ENCODE measurements around the gene TRIM31. TPM values are rescaled to one million over a fixed set of nuclear protein-coding genes. Genes with fewer than 3 reads are reported as not detected.

TRIM31 gene
- total and polyA plus RNA-seq, 10 donors: 0.09 to 0.14 TPM; not detected in 8

DNA sequence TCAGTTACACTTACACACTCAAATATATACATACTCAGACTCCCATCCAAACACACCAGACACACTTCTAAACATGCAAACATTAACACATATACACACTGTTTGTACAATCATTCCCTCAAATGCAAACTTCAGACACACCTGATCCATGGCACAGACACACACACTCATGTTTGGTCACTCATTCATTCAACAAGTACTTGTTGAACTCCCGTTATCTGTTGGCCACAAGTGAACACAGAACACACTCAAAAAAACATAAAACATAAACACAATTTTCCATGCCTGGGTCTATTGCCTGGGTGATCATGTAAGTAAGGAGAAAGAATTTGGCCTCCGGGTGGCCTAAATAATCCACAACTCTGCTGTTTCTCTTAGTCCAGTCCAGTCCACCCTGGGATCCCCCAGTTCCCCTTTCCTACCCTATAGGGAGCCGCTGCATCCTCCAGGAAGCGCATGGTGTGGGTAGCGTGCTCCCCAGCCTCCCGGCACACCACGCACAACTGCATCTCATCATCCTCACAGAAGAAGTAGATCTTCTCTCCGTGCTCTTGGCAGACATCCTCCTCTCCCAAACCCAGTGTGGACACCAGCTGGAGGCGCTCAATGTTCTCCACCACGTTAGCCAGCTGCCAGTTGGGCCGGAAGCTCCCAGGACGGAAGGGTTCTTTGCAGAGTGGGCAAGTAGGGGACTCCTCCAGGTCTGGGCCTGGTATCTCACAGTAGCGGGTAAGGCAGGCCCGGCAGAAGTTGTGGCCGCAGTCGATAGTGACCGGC is 47.3 kb upstream of the TRIM31 start:
- 89 to 93% (median 91%) methylated on average over 17 of the region's 17 CpGs for WGBS, 5 donors
- H3K27ac ChIP-seq: no peak overlapping the region
- DNase-seq: no peak
- H3K27me3 ChIP-seq (replicated peaks in 1 of 7): peaks cover 0 to 20% (median 0%) of the 10 kb centered on the region in 7 donors
- TF ChIP-seq POLR2AphosphoS5 (IDR thresholded peaks at IDR 0.05): no peak
- no peak for TF ChIP-seq POLR2A (IDR thresholded peaks at IDR 0.05)
- TF ChIP-seq, protein P1, sequence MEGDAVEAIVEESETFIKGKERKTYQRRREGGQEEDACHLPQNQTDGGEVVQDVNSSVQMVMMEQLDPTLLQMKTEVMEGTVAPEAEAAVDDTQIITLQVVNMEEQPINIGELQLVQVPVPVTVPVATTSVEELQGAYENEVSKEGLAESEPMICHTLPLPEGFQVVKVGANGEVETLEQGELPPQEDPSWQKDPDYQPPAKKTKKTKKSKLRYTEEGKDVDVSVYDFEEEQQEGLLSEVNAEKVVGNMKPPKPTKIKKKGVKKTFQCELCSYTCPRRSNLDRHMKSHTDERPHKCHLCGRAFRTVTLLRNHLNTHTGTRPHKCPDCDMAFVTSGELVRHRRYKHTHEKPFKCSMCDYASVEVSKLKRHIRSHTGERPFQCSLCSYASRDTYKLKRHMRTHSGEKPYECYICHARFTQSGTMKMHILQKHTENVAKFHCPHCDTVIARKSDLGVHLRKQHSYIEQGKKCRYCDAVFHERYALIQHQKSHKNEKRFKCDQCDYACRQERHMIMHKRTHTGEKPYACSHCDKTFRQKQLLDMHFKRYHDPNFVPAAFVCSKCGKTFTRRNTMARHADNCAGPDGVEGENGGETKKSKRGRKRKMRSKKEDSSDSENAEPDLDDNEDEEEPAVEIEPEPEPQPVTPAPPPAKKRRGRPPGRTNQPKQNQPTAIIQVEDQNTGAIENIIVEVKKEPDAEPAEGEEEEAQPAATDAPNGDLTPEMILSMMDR (IDR thresholded peaks at IDR 0.05 in 8 of 11, conservative IDR thresholded peaks at IDR 0.05 in 3 of 11): no peak
- H3K9me3 ChIP-seq: no peaks in the 10 kb centered on the region
- peaks cover 0 to 20% (median 9%) of the 10 kb centered on the region in 6 donors for H3K4me1 ChIP-seq
- H3K36me3 ChIP-seq: no peaks in the 10 kb centered on the region
- intact Hi-C loops (cut with DNase I; ENCODE audit: low total_unique reads): no loop called here
- H3K4me3 ChIP-seq: no peak overlapping the region

DNA sequence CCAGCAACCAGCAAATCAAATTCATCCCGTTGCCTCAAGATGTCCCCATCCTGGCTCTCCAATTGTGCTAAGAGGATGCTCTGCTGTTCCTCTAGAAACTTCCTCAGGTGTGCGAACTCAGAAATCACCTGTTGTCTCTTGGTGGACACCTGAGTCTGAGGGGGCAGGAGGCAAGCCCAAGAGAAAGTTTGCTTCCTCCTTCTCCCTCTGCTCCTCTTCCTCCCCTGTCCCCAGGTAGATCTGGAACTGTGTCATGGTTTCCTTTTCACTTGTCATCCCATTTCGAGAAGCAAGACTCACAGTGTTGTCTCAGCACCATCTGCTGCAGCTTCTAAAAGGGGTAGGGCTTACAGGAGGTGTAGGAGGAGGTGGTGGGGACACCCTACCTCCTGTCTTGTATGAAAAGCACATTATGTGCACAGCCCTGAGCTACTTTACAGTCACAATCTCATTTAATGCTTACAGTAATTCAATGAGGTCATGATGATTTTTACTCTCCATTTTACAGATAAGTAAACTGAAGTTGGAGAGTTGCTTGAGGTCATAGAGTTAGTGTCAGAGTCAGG is 45.7 kb upstream of the TRIM31 start:
- intact Hi-C loops (cut with DNase I; ENCODE audit: low total_unique reads): no loop called here
- Histone ChIP-seq H3K36me3 (no peaks in the 10 kb centered on the region), H3K4me3 (no peak overlapping the region), H3K4me1 (peaks cover 0 to 28% (median 9%) of the 10 kb centered on the region in 6 donors), H3K9me3 (no peaks in the 10 kb centered on the region), H3K27me3 (replicated peaks in 1 of 7) (peaks cover 0 to 16% (median 0%) of the 10 kb centered on the region in 7 donors), H3K27ac (no peak overlapping the region)
- TF ChIP-seq POLR2A (IDR thresholded peaks at IDR 0.05) (no peak), POLR2AphosphoS5 (IDR thresholded peaks at IDR 0.05) (no peak)
- TF ChIP-seq, protein P1 (IDR thresholded peaks at IDR 0.05 in 8 of 11, conservative IDR thresholded peaks at IDR 0.05 in 3 of 11): no peak
- no peak for DNase-seq
- 63 to 76% (median 72%) methylated on average over 3 of the region's 3 CpGs for WGBS, 5 donors

DNA sequence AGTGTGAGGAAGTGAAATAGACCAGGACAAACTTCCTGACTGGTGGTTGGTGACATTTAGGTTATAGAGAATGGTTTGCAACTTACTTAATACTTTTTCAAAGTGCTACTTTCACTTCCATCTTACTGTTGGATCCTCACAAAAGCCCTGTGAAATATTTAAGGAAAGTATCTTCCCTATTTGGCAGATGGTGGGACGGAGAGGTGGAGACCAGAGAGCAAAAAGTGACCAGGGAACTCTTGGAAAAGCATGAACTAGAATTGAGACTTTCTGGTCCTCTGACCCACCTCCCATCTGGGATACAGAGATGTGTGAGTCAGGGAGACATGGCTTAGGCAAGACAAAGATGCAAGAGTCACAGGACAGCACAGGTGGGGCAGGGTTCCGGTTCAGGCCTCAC is 45.1 kb upstream of the TRIM31 start:
- TF ChIP-seq, protein P1 (IDR thresholded peaks at IDR 0.05 in 8 of 11, conservative IDR thresholded peaks at IDR 0.05 in 3 of 11): no peak
- TF ChIP-seq POLR2A (IDR thresholded peaks at IDR 0.05) (no peak), POLR2AphosphoS5 (IDR thresholded peaks at IDR 0.05) (no peak)
- intact Hi-C loops (cut with DNase I; ENCODE audit: low total_unique reads): no loop called here
- no peak overlapping the region for H3K27ac ChIP-seq

DNA sequence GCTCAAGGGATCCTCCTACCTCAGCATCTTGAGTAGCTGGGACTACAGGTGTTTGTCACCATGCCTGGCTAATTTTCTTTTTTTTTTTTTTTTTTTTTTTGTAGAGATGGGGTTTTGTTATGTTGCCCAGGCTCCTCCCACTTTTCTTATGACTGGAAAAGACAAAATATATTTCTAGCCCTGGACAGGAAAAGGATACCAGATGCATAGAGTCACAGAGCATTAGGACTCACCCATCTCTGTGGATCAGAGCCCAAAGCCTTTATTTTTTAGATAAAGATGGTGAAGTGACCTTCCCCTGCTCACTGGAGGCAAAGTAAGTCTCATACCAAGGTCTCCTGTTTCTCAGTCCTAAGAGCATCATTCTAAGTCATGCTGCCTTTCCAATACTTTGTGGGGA is 44.7 kb upstream of the TRIM31 start:
- no peak overlapping the region for H3K4me3 ChIP-seq
- no peaks in the 10 kb centered on the region for H3K9me3 ChIP-seq
- intact Hi-C loops (cut with DNase I; ENCODE audit: low total_unique reads): no loop called here
- no peaks in the 10 kb centered on the region for H3K36me3 ChIP-seq
- peaks cover 0 to 14% (median 0%) of the 10 kb centered on the region in 7 donors for H3K27me3 ChIP-seq (replicated peaks in 1 of 7)
- TF ChIP-seq POLR2A (IDR thresholded peaks at IDR 0.05) (no peak), POLR2AphosphoS5 (IDR thresholded peaks at IDR 0.05) (no peak)
- TF ChIP-seq, protein P1 (IDR thresholded peaks at IDR 0.05 in 8 of 11, conservative IDR thresholded peaks at IDR 0.05 in 3 of 11): no peak
- H3K27ac ChIP-seq: no peak overlapping the region
- DNase-seq: no peak
- peaks cover 0 to 28% (median 9%) of the 10 kb centered on the region in 6 donors for H3K4me1 ChIP-seq

More for the DNA sequence above, 45.1 kb upstream of the TRIM31 start:
- Histone ChIP-seq H3K36me3 (no peaks in the 10 kb centered on the region), H3K4me1 (peaks cover 0 to 28% (median 9%) of the 10 kb centered on the region in 6 donors), H3K4me3 (no peak overlapping the region), H3K27me3 (replicated peaks in 1 of 7) (peaks cover 0 to 14% (median 0%) of the 10 kb centered on the region in 7 donors), H3K9me3 (no peaks in the 10 kb centered on the region)
- no peak for DNase-seq
- 77 to 93% (median 80%) methylated on average over 2 of the region's 2 CpGs for WGBS, 5 donors

All from spleen (tissue), 11 donors.